HepG2 (cell line): Measurements from ENCODE around the gene ARL5B. TPM values are rescaled to one million over a fixed set of nuclear protein-coding genes. Genes with fewer than 3 reads are reported as not detected.
A peak's percentile ranks its signal among the peaks of the same experiment; 100 is the strongest.

Source experiments
- GTF3A ChIP-seq: sonication (generic); formaldehyde crosslinking; conservative IDR thresholded peaks from 2 replicates; pipeline ENCODE4 v1.4.0; 2020; ENCODE audit warnings: mild to moderate bottlenecking, missing genetic modification reagents
- HNF4G ChIP-seq, 2 experiments: sonication (generic) in 1 of 2; formaldehyde crosslinking in 1 of 2; IDR thresholded peaks; 2 replicates each; pipeline versions ENCODE4 v1.4.0 to v1.6.1; 2011 to 2020; ENCODE audit warnings: borderline replicate concordance in 2 of 2, low read depth in 2 of 2, mild to moderate bottlenecking in 2 of 2, low read length in 1 of 2, missing genetic modification reagents in 1 of 2, moderate library complexity in 1 of 2
- MED1 ChIP-seq: sonication (generic); formaldehyde crosslinking; IDR thresholded peaks from 2 replicates; pipeline ENCODE4 v1.4.0; 2020; ENCODE audit warnings: missing genetic modification reagents
- MEF2D ChIP-seq: sonication (generic); formaldehyde crosslinking; IDR thresholded peaks from 2 replicates; pipeline ENCODE4 v1.5.1; 2020; ENCODE audit warnings: mild to moderate bottlenecking, missing genetic modification reagents
- MZF1 ChIP-seq: sonication (generic); formaldehyde crosslinking; IDR thresholded peaks from 2 replicates; pipeline ENCODE4 v1.8.1; 2023; ENCODE audit warnings: mild to moderate bottlenecking, missing genetic modification reagents, borderline replicate concordance
- POLR2G ChIP-seq: fragments of 200-400 bp; formaldehyde crosslinking; IDR thresholded peaks from 2 replicates; pipeline ENCODE4 v1.6.1; 2018; ENCODE audit warnings: mild to moderate bottlenecking, low read depth, low read length, moderate library complexity
- SKI ChIP-seq: fragments of 450-650 bp; IDR thresholded peaks from one replicate; pipeline ENCODE4 v1.6.1; 2018; ENCODE audit warnings: mild to moderate bottlenecking; ENCODE audit not compliant: partially characterized antibody
- YEATS4 ChIP-seq: sonication (generic); formaldehyde crosslinking; IDR thresholded peaks from 2 replicates; pipeline ENCODE4 v1.4.0; 2020; ENCODE audit warnings: missing genetic modification reagents, borderline replicate concordance
- ZMYM3 ChIP-seq: sonication (generic); formaldehyde crosslinking; IDR thresholded peaks from 2 replicates; pipeline ENCODE4 v1.5.1; 2020; ENCODE audit warnings: mild to moderate bottlenecking, missing genetic modification reagents
- ZNF10 ChIP-seq: sonication (generic); formaldehyde crosslinking; IDR thresholded peaks from 2 replicates; pipeline ENCODE4 v1.4.0; 2020; ENCODE audit warnings: mild to moderate bottlenecking, low read depth, missing genetic modification reagents, borderline replicate concordance
- ZNF567 ChIP-seq: sonication (generic); formaldehyde crosslinking; IDR thresholded peaks from 2 replicates; pipeline ENCODE4 v1.8.1; 2023; ENCODE audit warnings: mild to moderate bottlenecking, missing genetic modification reagents, borderline replicate concordance
- ZNF577 ChIP-seq: sonication (generic); formaldehyde crosslinking; IDR thresholded peaks from 2 replicates; pipeline ENCODE4 v1.4.0; 2020; ENCODE audit warnings: mild to moderate bottlenecking, low read depth, missing genetic modification reagents, borderline replicate concordance
- polyA plus RNA-seq, 8 experiments: library from polyadenylated mRNA; depleted of rRNA in 3 of 8; stranded (reverse) in 7 of 8; unstranded in 1 of 8; fragments of >200 nt; fragmentation: Illumina TruSeq in 4 of 8; extraction: Trizol in 4 of 8; gene quantifications; 2 replicates each; pipeline versions ENCODE4 v1.2.1 to v1.2.3, GENCODE V29; 2011 to 2016; ENCODE audit warnings: low read depth in 4 of 8, missing spikeins in 1 of 8, mixed read lengths in 1 of 8; ENCODE audit not compliant: insufficient read depth in 1 of 8
- total RNA-seq, 5 experiments: library from RNA; depleted of rRNA; stranded (reverse); fragments of >200 nt; fragmentation: Illumina TruSeq; extraction: Trizol; gene quantifications; 2 replicates each; pipeline ENCODE4 v1.2.3, GENCODE V29; 2016; ENCODE audit warnings: low read depth in 1 of 5
- TF ChIP-seq, protein P1 (sequence below): sonication (generic); formaldehyde crosslinking; IDR thresholded peaks from 2 replicates; pipeline ENCODE4 v1.8.1; 2023; ENCODE audit warnings: mild to moderate bottlenecking, inconsistent platforms, moderate library complexity, missing genetic modification reagents, borderline replicate concordance
- TF ChIP-seq, protein P2 (sequence below): sonication (generic); formaldehyde crosslinking; IDR thresholded peaks from 2 replicates; pipeline ENCODE4 v1.9.0; 2021; ENCODE audit warnings: missing genetic modification reagents, borderline replicate concordance
- TF ChIP-seq, protein P3 (sequence below): IDR thresholded peaks from 2 replicates; pipeline ENCODE4 v1.6.1; 2016; ENCODE audit warnings: low read depth, control low read depth
- TF ChIP-seq, protein P4 (sequence below): IDR thresholded peaks from 2 replicates; pipeline ENCODE4 v1.6.1; 2016
- TF ChIP-seq, protein P5 (sequence below): sonication (generic); formaldehyde crosslinking; IDR thresholded peaks from 2 replicates; pipeline ENCODE4 v1.5.0; 2020; ENCODE audit warnings: missing genetic modification reagents
- TF ChIP-seq, protein P6 (sequence below): sonication (generic); formaldehyde crosslinking; IDR thresholded peaks from 2 replicates; pipeline ENCODE4 v1.5.0; 2020; ENCODE audit warnings: mild to moderate bottlenecking, missing genetic modification reagents

Gene ARL5B
- total and polyA plus RNA-seq, 2 of the 13 experiments (the other 11 are each of a cell fraction or from before 2014, with no cell fraction given): 26.6 to 32.7 TPM

DNA sequence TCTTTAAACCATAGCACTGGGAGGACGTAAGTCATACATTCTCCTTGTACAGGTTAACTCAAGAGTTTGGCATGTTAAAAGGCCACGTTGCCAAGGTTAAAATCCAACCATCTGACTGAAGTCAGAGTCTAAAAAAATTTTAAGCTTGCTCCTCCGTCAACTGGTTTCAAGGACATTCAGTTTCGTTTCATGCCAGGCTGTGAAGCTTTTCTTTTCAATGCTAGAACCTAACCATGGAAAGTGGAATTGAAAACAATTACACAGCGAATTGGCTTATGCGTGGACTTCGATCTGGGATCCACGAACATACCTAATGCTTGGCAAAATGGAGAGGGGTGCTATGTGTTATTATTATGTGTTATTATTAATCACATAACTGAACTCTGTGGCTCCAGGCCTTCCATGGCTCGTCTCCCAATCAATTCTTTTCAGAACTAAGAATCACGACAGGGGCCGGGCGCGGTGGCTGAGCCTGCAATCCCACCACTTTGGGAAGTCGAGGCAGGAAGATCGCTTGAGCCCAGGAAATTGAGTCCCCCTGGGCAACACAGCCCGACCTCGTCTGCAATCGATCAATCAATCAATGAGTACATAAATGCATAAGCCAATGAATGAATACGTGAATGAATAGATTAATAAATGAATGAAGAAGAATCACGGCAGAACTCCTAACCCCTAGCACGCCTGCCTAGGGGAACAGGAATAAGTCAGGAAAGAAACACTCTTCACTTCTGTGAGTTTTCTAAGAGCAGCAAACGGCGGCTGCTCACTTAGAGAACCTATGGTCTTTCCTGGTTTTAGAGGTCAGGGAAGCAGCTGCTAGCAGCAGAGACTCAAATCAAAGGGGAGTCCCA is 733 bp upstream of the ARL5B start (continued):
- TF ChIP-seq GTF3A (no peak), HNF4G (IDR thresholded peaks at IDR 0.05; ENCODE audit: borderline replicate concordance, low read depth, low read length) (0 out of 2 replicates have a peak, but pooled peaks have one; percentile 10), HNF4G (CRISPR knock-in tag; IDR thresholded peaks at IDR 0.05; ENCODE audit: borderline replicate concordance, low read depth) (no peak), POLR2G (peak; percentile 8), ZNF10 (CRISPR knock-in tag) (no peak), ZNF567 (CRISPR knock-in tag) (no peak), ZNF577 (no peak), MZF1 (CRISPR knock-in tag) (no peak), MED1 (peak; percentile 34; the same call in 1 of the 2 replicates), MEF2D (peak; percentile 3; the same call in 1 of the 2 replicates), YEATS4 (CRISPR knock-in tag) (peak; percentile 12; the same call in 1 of the 2 replicates), SKI (no peak), ZMYM3 (CRISPR knock-in tag) (no peak)
- TF ChIP-seq, protein P1, sequence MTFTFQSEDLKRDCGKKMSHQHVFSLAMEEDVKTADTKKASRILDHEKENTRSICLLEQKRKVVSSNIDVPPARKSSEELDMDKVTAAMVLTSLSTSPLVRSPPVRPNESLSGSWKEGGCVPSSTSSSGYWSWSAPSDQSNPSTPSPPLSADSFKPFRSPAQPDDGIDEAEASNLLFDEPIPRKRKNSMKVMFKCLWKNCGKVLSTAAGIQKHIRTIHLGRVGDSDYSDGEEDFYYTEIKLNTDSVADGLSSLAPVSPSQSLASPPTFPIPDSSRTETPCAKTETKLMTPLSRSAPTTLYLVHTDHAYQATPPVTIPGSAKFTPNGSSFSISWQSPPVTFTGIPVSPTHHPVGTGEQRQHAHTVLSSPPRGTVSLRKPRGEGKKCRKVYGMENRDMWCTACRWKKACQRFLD (CRISPR knock-in tag): no peak
- TF ChIP-seq, protein P2, sequence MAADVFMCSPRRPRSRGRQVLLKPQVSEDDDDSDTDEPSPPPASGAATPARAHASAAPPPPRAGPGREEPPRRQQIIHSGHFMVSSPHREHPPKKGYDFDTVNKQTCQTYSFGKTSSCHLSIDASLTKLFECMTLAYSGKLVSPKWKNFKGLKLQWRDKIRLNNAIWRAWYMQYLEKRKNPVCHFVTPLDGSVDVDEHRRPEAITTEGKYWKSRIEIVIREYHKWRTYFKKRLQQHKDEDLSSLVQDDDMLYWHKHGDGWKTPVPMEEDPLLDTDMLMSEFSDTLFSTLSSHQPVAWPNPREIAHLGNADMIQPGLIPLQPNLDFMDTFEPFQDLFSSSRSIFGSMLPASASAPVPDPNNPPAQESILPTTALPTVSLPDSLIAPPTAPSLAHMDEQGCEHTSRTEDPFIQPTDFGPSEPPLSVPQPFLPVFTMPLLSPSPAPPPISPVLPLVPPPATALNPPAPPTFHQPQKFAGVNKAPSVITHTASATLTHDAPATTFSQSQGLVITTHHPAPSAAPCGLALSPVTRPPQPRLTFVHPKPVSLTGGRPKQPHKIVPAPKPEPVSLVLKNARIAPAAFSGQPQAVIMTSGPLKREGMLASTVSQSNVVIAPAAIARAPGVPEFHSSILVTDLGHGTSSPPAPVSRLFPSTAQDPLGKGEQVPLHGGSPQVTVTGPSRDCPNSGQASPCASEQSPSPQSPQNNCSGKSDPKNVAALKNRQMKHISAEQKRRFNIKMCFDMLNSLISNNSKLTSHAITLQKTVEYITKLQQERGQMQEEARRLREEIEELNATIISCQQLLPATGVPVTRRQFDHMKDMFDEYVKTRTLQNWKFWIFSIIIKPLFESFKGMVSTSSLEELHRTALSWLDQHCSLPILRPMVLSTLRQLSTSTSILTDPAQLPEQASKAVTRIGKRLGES: no peak
- TF ChIP-seq, protein P3, sequence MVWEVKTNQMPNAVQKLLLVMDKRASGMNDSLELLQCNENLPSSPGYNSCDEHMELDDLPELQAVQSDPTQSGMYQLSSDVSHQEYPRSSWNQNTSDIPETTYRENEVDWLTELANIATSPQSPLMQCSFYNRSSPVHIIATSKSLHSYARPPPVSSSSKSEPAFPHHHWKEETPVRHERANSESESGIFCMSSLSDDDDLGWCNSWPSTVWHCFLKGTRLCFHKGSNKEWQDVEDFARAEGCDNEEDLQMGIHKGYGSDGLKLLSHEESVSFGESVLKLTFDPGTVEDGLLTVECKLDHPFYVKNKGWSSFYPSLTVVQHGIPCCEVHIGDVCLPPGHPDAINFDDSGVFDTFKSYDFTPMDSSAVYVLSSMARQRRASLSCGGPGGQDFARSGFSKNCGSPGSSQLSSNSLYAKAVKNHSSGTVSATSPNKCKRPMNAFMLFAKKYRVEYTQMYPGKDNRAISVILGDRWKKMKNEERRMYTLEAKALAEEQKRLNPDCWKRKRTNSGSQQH (CRISPR knock-in tag): no peak
- TF ChIP-seq, protein P4, sequence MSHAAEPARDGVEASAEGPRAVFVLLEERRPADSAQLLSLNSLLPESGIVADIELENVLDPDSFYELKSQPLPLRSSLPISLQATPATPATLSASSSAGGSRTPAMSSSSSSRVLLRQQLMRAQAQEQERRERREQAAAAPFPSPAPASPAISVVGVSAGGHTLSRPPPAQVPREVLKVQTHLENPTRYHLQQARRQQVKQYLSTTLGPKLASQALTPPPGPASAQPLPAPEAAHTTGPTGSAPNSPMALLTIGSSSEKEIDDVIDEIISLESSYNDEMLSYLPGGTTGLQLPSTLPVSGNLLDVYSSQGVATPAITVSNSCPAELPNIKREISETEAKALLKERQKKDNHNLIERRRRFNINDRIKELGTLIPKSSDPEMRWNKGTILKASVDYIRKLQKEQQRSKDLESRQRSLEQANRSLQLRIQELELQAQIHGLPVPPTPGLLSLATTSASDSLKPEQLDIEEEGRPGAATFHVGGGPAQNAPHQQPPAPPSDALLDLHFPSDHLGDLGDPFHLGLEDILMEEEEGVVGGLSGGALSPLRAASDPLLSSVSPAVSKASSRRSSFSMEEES (CRISPR knock-in tag): no peak
- TF ChIP-seq, protein P5, sequence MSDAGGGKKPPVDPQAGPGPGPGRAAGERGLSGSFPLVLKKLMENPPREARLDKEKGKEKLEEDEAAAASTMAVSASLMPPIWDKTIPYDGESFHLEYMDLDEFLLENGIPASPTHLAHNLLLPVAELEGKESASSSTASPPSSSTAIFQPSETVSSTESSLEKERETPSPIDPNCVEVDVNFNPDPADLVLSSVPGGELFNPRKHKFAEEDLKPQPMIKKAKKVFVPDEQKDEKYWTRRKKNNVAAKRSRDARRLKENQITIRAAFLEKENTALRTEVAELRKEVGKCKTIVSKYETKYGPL: no peak
- TF ChIP-seq, protein P6, sequence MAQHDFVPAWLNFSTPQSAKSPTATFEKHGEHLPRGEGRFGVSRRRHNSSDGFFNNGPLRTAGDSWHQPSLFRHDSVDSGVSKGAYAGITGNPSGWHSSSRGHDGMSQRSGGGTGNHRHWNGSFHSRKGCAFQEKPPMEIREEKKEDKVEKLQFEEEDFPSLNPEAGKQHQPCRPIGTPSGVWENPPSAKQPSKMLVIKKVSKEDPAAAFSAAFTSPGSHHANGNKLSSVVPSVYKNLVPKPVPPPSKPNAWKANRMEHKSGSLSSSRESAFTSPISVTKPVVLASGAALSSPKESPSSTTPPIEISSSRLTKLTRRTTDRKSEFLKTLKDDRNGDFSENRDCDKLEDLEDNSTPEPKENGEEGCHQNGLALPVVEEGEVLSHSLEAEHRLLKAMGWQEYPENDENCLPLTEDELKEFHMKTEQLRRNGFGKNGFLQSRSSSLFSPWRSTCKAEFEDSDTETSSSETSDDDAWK (CRISPR knock-in tag): no peak
